Measurements from ENCODE around the gene CFAP58. TPM values are rescaled to one million over a fixed set of nuclear protein-coding genes. Genes with fewer than 3 reads are reported as not detected.

The CFAP58 gene
- total RNA-seq, 6 experiments from 2014 or later: 0.10 to 2.9 (median 0.15) TPM; not detected in 2

DNA sequence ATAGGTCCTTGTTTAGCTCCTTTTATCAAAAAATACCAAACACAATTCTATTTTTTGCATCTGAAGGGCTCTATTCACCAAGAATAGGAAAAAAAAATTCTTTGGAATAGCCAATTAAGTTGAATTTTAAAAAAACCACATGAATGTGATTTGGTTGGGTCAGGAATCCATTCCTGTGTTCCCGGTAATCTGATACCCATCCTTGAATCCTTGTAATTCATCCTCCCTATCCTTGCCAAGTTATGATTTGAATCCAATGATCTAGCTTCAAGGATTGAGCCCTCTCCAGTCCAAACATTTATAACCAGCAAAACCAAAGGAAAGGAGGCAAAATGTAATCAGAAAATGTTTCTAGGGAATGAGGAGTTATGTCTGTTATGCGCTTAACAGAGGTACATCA is 86.6 kb downstream of the CFAP58 start:
- Histone ChIP-seq H3K27me3 (no peaks in the 10 kb centered on the region), H3K36me3 (no peaks in the 10 kb centered on the region), H3K27ac (no peak overlapping the region), H3K4me3 (no peak overlapping the region), H3K9me3 (no peaks in the 10 kb centered on the region), H3K4me1 (no peaks in the 10 kb centered on the region)
- intact Hi-C loops (cut with DNase I): no loop called here
- WGBS (ENCODE audit: insufficient coverage, low coverage, low lambda C conversion rate, missing lambda C conversion rate): 81% methylated on average over 2 of the region's 2 CpGs
- DNase-seq (no peak), ATAC-seq (no peak)
- TF ChIP-seq POLR2A (IDR thresholded peaks at IDR 0.05): no peak
- TF ChIP-seq, protein P1, sequence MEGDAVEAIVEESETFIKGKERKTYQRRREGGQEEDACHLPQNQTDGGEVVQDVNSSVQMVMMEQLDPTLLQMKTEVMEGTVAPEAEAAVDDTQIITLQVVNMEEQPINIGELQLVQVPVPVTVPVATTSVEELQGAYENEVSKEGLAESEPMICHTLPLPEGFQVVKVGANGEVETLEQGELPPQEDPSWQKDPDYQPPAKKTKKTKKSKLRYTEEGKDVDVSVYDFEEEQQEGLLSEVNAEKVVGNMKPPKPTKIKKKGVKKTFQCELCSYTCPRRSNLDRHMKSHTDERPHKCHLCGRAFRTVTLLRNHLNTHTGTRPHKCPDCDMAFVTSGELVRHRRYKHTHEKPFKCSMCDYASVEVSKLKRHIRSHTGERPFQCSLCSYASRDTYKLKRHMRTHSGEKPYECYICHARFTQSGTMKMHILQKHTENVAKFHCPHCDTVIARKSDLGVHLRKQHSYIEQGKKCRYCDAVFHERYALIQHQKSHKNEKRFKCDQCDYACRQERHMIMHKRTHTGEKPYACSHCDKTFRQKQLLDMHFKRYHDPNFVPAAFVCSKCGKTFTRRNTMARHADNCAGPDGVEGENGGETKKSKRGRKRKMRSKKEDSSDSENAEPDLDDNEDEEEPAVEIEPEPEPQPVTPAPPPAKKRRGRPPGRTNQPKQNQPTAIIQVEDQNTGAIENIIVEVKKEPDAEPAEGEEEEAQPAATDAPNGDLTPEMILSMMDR (IDR thresholded peaks at IDR 0.05): no peak

DNA sequence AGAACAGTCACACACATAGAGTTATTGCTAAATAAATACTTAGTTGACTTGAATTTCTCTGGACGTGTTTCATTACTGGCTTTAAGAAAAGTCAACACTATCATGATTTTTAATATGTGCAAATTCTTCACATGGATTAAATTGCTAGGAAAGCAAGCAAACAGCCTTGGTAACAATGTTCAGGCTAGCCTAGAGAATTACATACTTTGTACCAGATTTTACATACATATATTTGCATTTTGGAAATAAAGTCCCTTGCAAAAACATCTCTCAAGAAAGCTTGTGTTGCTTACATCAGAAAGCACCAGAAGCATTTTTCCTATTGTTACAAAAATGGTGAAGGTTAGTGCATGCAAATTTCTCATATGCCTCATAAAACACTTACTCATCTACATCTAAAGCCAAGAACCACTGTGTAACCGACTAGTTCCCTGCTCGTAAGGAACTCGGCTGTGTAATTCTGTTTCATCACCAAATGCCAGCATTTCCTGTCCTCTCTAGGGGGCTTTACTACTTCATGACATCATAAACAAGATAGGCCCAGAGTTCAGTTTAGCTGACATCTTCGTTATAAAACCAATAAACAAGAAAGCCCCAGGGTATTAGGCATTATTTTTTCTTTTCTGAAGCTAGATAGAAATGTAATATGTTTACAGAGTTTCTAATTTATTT is 87.8 kb downstream of the CFAP58 start:
- TF ChIP-seq POLR2A (IDR thresholded peaks at IDR 0.05): no peak
- TF ChIP-seq, protein P1 (IDR thresholded peaks at IDR 0.05): no peak
- Histone ChIP-seq H3K4me3 (no peak overlapping the region), H3K4me1 (no peaks in the 10 kb centered on the region), H3K36me3 (no peaks in the 10 kb centered on the region), H3K27ac (no peak overlapping the region), H3K9me3 (no peaks in the 10 kb centered on the region), H3K27me3 (no peaks in the 10 kb centered on the region)
- intact Hi-C loops (cut with DNase I): no loop called here
- ATAC-seq (no peak), DNase-seq (no peak)
- WGBS (ENCODE audit: insufficient coverage, low coverage, low lambda C conversion rate, missing lambda C conversion rate): 30% methylated on average over 5 of the region's 5 CpGs

DNA sequence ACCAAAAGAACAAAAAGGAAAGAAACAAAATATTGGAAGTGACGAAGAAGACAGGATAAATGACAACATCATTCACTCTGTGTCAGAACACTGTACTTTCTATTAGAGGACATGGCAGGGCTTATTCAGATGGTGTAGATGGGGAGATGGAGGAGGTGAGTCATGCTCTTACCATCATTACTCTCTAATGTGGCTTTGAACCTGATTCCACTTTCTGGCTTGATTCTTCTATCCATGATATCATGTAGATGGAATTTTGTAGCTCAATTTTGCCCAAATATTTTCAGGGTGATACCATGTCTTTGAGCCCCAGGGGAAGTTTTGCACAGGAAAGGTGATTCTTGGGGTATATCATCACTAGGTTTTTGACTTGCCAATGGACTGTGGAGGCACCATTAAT is 91.7 kb downstream of the CFAP58 start:
- Histone ChIP-seq H3K4me3 (no peak overlapping the region), H3K4me1 (no peaks in the 10 kb centered on the region), H3K36me3 (no peaks in the 10 kb centered on the region), H3K27me3 (no peaks in the 10 kb centered on the region), H3K9me3 (no peaks in the 10 kb centered on the region), H3K27ac (no peak overlapping the region)
- no peak for ATAC-seq
- 80% methylated on average over 1 of the region's 1 CpG for WGBS (ENCODE audit: insufficient coverage, low coverage, low lambda C conversion rate, missing lambda C conversion rate)
- TF ChIP-seq POLR2A (IDR thresholded peaks at IDR 0.05): no peak
- TF ChIP-seq, protein P1 (IDR thresholded peaks at IDR 0.05): no peak
- no peak for DNase-seq
- intact Hi-C loops (cut with DNase I): no loop called here

DNA sequence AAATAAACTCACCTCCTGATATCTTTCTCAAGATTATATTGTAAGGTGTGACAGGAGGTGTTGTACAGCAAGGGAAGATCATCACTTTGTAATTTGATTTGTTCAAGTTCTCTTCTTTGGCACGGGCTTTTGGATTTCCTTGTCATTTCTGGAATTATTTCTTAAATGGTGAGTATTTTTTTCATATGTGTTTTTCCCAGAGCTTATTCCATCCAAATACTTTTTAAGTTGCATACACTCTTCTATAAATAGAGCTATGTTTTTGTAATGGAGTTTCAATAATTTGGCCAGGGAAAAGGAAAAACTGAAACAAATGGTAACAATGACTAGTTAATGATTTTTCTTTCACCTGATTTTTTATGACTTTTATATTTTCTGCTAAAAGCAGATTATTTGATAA is 92.5 kb downstream of the CFAP58 start:
- H3K27me3 ChIP-seq: no peaks in the 10 kb centered on the region
- no peak for DNase-seq
- H3K4me1 ChIP-seq: no peaks in the 10 kb centered on the region
- no peak overlapping the region for H3K27ac ChIP-seq
- no peaks in the 10 kb centered on the region for H3K9me3 ChIP-seq
- 38% methylated on average over 1 of the region's 1 CpG for WGBS (ENCODE audit: insufficient coverage, low coverage, low lambda C conversion rate, missing lambda C conversion rate)
- no peak for TF ChIP-seq POLR2A (IDR thresholded peaks at IDR 0.05)
- TF ChIP-seq, protein P1 (IDR thresholded peaks at IDR 0.05): no peak
- H3K4me3 ChIP-seq: no peak overlapping the region
- intact Hi-C loops (cut with DNase I): no loop called here
- no peak for ATAC-seq
- no peaks in the 10 kb centered on the region for H3K36me3 ChIP-seq
